Measurements from ENCODE around the gene C5orf24. TPM values are rescaled to one million over a fixed set of nuclear protein-coding genes. Genes with fewer than 3 reads are reported as not detected.
"Not testable (repeated sequence)": the region's sequence is repeated elsewhere in the genome, so short reads cannot be mapped to it uniquely, and the experiment has no call there.

C5orf24 gene
- total RNA-seq, 1 donor from 2014 or later = 53.3 TPM

- Mint-ChIP-seq H3K4me3 (no peak overlapping the region), H3K9me3 (no peaks in the 10 kb centered on the region), H3K36me3 (peaks cover 28% of the 10 kb centered on the region), H3K27me3 (ENCODE audit: insufficient read depth, low read depth) (no peaks in the 10 kb centered on the region), H3K27ac (no peak overlapping the region), H3K4me1 (peaks cover 13% of the 10 kb centered on the region)
- peaks cover 8% of the 10 kb centered on the region for H3K36me3 ChIP-seq
- no peak overlapping the region for H3K4me2 ChIP-seq
- DNase-seq (ENCODE audit: low spot score) = no peak
- no peak overlapping the region for H3K9ac ChIP-seq
- H4K20me1 ChIP-seq (ENCODE audit: low read depth) = peaks cover 15% of the 10 kb centered on the region
- peak overlapping the region; percentile 33 for H3K27ac ChIP-seq
- H3K27me3 ChIP-seq = no peaks in the 10 kb centered on the region
- H3K79me2 ChIP-seq (ENCODE audit: low read depth) = peaks cover 74% of the 10 kb centered on the region
- H3K4me1 ChIP-seq = peaks cover 8% of the 10 kb centered on the region
- no peak overlapping the region for H2AFZ ChIP-seq (replicated peaks)
- TF ChIP-seq CTCF (IDR thresholded peaks at IDR 0.05) = peak; percentile 36
- no peak for TF ChIP-seq EZH2 (IDR thresholded peaks at IDR 0.05)
- peaks cover 10% of the 10 kb centered on the region for H3F3A ChIP-seq (ENCODE audit: low read depth)
- no peak overlapping the region for H3K4me3 ChIP-seq
- no peaks in the 10 kb centered on the region for H3K9me3 ChIP-seq (ENCODE audit: low read depth)
These were observed 5.6 kb downstream of the C5orf24 start for GRCh38 chr5:134851307-134851923.

- H2AFZ ChIP-seq (replicated peaks); H3K27ac ChIP-seq; H3K4me2 ChIP-seq; H3K9me3 Mint-ChIP-seq; H3K27me3 ChIP-seq; H3K4me1 Mint-ChIP-seq; H3K27ac Mint-ChIP-seq; H3K4me1 ChIP-seq; DNase-seq (ENCODE audit: low spot score); H3K9me3 ChIP-seq (ENCODE audit: low read depth); H3K4me3 Mint-ChIP-seq; H3K27me3 Mint-ChIP-seq (ENCODE audit: insufficient read depth, low read depth); H3K4me3 ChIP-seq; H3K9ac ChIP-seq: not testable (repeated sequence)
- peaks cover 33% of the 10 kb centered on the region for H3K36me3 Mint-ChIP-seq
- H4K20me1 ChIP-seq (ENCODE audit: low read depth) = peaks cover 15% of the 10 kb centered on the region
- H3K36me3 ChIP-seq = peaks cover 26% of the 10 kb centered on the region
- H3F3A ChIP-seq (ENCODE audit: low read depth) = peaks cover 15% of the 10 kb centered on the region
- peaks cover 23% of the 10 kb centered on the region for H3K79me2 ChIP-seq (ENCODE audit: low read depth)
These were observed 10.7 kb downstream of the C5orf24 start for GRCh38 chr5:134856465-134856864.

- H3K36me3 ChIP-seq = peaks cover 26% of the 10 kb centered on the region
- Mint-ChIP-seq H3K27ac (no peak overlapping the region), H3K4me1 (no peaks in the 10 kb centered on the region), H3K36me3 (peaks cover 33% of the 10 kb centered on the region), H3K4me3 (no peak overlapping the region), H3K27me3 (ENCODE audit: insufficient read depth, low read depth) (peaks cover 2% of the 10 kb centered on the region), H3K9me3 (no peaks in the 10 kb centered on the region)
- H2AFZ ChIP-seq (replicated peaks) = no peak overlapping the region
- no peak overlapping the region for H3K4me2 ChIP-seq
- no peak overlapping the region for H3K27ac ChIP-seq
- peaks cover 21% of the 10 kb centered on the region for H3F3A ChIP-seq (ENCODE audit: low read depth)
- H3K4me1 ChIP-seq = no peaks in the 10 kb centered on the region
- peaks cover 12% of the 10 kb centered on the region for H4K20me1 ChIP-seq (ENCODE audit: low read depth)
- H3K79me2 ChIP-seq (ENCODE audit: low read depth) = peaks cover 14% of the 10 kb centered on the region
- H3K4me3 ChIP-seq = no peak overlapping the region
- H3K27me3 ChIP-seq = no peaks in the 10 kb centered on the region
- H3K9ac ChIP-seq = no peak overlapping the region
- no peak for DNase-seq (ENCODE audit: low spot score)
- TF ChIP-seq EZH2 (IDR thresholded peaks at IDR 0.05) = no peak
- TF ChIP-seq CTCF (IDR thresholded peaks at IDR 0.05) = no peak
- TF ChIP-seq EZH2phosphoT487 (IDR thresholded peaks at IDR 0.05) = no peak
- no peaks in the 10 kb centered on the region for H3K9me3 ChIP-seq (ENCODE audit: low read depth)
These were observed 11.6 kb downstream of the C5orf24 start for GRCh38 chr5:134857401-134857800.

GRCh38 chr5:134864707-134865106 lies 18.9 kb downstream of the C5orf24 start:
- Mint-ChIP-seq H3K27ac (no peak overlapping the region), H3K4me3 (no peak overlapping the region), H3K27me3 (ENCODE audit: insufficient read depth, low read depth) (peaks cover 2% of the 10 kb centered on the region), H3K9me3 (no peaks in the 10 kb centered on the region), H3K4me1 (no peaks in the 10 kb centered on the region), H3K36me3 (peaks cover 13% of the 10 kb centered on the region)
- TF ChIP-seq EZH2 (IDR thresholded peaks at IDR 0.05) (no peak), EZH2phosphoT487 (IDR thresholded peaks at IDR 0.05) (no peak)
- Histone ChIP-seq H3K79me2 (ENCODE audit: low read depth) (no peaks in the 10 kb centered on the region), H4K20me1 (ENCODE audit: low read depth) (no peaks in the 10 kb centered on the region), H3K4me2 (no peak overlapping the region), H3K9ac (no peak overlapping the region), H2AFZ (replicated peaks) (no peak overlapping the region), H3K4me1 (no peaks in the 10 kb centered on the region), H3K36me3 (no peaks in the 10 kb centered on the region), H3F3A (ENCODE audit: low read depth) (peaks cover 15% of the 10 kb centered on the region), H3K27me3 (no peaks in the 10 kb centered on the region), H3K9me3 (ENCODE audit: low read depth) (no peaks in the 10 kb centered on the region), H3K4me3 (no peak overlapping the region), H3K27ac (no peak overlapping the region)
- DNase-seq (ENCODE audit: low spot score) = no peak

All from neural progenitor cell (in vitro differentiated cells).